WERI-Rb-1 (cell line): Measurements from ENCODE around the gene PCBD2.

Experiments used
- DNase-seq: peaks from one replicate; pipeline ENCODE4 v3.0.0-alpha.2; 2020
- H3K27ac ChIP-seq: fragments of 250-450 bp; sonication (Bioruptor Pico); 2 replicates; pipeline ENCODE4 v1.5.1; 2020; ENCODE audit warnings: mild to moderate bottlenecking, moderate library complexity
- H3K27me3 ChIP-seq: fragments of 250-450 bp; sonication (Bioruptor Pico); 2 replicates; pipeline ENCODE4 v1.5.1; 2021; ENCODE audit warnings: mild to moderate bottlenecking, low read depth, moderate library complexity; ENCODE audit not compliant: insufficient read depth, severe bottlenecking
- H3K36me3 ChIP-seq: fragments of 250-450 bp; sonication (Bioruptor Pico); 2 replicates; pipeline ENCODE4 v1.5.1; 2020; ENCODE audit warnings: mild to moderate bottlenecking, moderate library complexity
- H3K4me3 ChIP-seq: 2 replicates; pipeline ENCODE4 v1.5.1; 2011; ENCODE audit warnings: low read depth, mild to moderate bottlenecking, control low read depth, low read length
- H3K9me3 ChIP-seq: fragments of 250-450 bp; sonication (Bioruptor Pico); 2 replicates; pipeline ENCODE4 v1.5.1; 2021; ENCODE audit warnings: mild to moderate bottlenecking, moderate library complexity; ENCODE audit not compliant: severe bottlenecking
- TF ChIP-seq, protein P1 (sequence below): IDR thresholded peaks from 2 replicates; pipeline ENCODE4 v1.5.1; 2011; ENCODE audit warnings: low read depth, mild to moderate bottlenecking, control low read depth, inconsistent platforms, low read length

Gene PCBD2

DNA sequence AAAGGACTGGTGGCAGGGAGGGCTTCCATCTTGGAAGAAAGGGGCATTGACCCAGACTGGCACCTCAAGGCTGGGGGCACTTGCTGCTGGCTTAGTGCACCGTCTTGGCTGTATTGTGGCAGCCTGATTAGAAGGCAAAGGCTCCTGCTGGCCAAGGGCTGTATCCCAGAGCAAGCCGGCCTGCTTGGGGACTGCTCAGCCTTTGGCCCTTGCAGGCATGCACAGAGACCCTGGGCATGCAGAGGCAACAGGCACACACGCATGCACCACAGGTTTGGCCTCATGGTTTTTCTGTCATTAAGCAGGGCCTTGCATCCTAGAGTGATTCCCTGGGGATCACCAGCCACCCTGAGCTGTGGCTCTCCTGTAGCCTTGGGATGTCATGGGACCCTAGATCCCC, 100.1 kb downstream of the PCBD2 start:
- Histone ChIP-seq H3K4me3 (no peak overlapping the region), H3K9me3 (peaks cover 5% of the 10 kb centered on the region), H3K27me3 (no peaks in the 10 kb centered on the region), H3K27ac (no peak overlapping the region), H3K36me3 (peaks cover 3% of the 10 kb centered on the region; the same call in 1 of the 2 replicates)
- TF ChIP-seq, protein P1, sequence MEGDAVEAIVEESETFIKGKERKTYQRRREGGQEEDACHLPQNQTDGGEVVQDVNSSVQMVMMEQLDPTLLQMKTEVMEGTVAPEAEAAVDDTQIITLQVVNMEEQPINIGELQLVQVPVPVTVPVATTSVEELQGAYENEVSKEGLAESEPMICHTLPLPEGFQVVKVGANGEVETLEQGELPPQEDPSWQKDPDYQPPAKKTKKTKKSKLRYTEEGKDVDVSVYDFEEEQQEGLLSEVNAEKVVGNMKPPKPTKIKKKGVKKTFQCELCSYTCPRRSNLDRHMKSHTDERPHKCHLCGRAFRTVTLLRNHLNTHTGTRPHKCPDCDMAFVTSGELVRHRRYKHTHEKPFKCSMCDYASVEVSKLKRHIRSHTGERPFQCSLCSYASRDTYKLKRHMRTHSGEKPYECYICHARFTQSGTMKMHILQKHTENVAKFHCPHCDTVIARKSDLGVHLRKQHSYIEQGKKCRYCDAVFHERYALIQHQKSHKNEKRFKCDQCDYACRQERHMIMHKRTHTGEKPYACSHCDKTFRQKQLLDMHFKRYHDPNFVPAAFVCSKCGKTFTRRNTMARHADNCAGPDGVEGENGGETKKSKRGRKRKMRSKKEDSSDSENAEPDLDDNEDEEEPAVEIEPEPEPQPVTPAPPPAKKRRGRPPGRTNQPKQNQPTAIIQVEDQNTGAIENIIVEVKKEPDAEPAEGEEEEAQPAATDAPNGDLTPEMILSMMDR = no peak
- DNase-seq = no peak

- H3K27ac ChIP-seq = no peak overlapping the region
- DNase-seq = no peak
- no peaks in the 10 kb centered on the region for H3K27me3 ChIP-seq
- peaks cover 3% of the 10 kb centered on the region; the same call in 1 of the 2 replicates for H3K36me3 ChIP-seq
- TF ChIP-seq, protein P1 = no peak
- H3K4me3 ChIP-seq = no peak overlapping the region
- peaks cover 5% of the 10 kb centered on the region for H3K9me3 ChIP-seq
Measured at GRCh38 chr5:135007305-135007704, 102.4 kb downstream of the PCBD2 start.

DNA sequence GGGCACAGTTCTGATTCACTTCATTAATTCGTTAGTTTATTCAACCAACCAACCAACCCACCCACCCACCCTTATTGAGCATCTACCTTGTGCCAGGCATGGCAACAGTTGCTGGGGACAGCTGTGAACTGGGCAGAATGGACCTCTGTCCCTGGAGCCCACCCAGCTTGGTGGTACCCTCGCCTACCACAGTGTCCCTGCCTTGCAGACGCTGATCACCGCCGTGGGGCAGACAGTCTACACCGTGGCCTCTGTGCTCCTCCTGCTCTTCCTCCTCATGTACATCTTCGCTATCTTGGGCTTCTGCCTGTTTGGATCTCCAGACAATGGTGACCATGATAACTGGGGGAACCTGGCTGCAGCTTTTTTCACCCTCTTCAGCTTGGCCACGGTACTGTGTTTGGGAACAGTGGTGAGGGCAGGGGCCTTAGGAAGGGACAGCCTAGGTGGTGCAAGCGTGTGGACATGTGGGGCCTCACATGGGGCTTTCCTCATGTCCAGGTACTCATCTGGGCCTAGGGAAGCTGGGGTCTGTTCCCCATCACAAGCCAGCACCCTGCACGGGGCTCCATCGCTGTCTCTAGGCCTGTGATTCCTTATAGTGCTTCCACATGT, 102.9 kb downstream of the PCBD2 start:
- Histone ChIP-seq H3K27me3 (no peaks in the 10 kb centered on the region), H3K36me3 (peaks cover 3% of the 10 kb centered on the region; the same call in 1 of the 2 replicates), H3K9me3 (no peaks in the 10 kb centered on the region), H3K27ac (no peak overlapping the region), H3K4me3 (no peak overlapping the region)
- TF ChIP-seq, protein P1 = no peak
- no peak for DNase-seq

DNA sequence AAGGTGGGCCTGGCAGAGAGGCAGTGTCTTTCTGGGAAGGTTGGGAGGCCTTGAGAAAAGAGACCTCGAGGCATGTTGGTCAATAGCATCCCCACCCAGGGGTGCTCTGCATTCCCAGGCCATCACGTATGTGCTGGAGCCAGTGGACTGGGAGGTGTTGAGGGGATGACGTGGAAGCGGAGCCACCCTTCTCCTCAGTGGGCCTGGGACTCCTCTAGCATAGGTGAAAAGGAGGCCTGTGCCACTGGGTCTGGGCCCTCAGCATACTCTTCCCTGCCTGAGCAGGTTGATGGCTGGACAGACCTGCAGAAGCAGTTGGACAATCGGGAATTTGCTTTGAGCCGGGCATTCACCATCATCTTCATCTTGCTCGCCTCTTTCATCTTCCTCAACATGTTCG, 103.6 kb downstream of the PCBD2 start:
- Histone ChIP-seq H3K27ac (no peak overlapping the region), H3K9me3 (no peaks in the 10 kb centered on the region), H3K4me3 (no peak overlapping the region), H3K27me3 (no peaks in the 10 kb centered on the region), H3K36me3 (peaks cover 3% of the 10 kb centered on the region; the same call in 1 of the 2 replicates)
- TF ChIP-seq, protein P1 = no peak
- DNase-seq = no peak

- TF ChIP-seq, protein P1 = no peak
- Histone ChIP-seq H3K4me3 (no peak overlapping the region), H3K36me3 (peaks cover 3% of the 10 kb centered on the region; the same call in 1 of the 2 replicates), H3K27ac (no peak overlapping the region), H3K27me3 (no peaks in the 10 kb centered on the region), H3K9me3 (no peaks in the 10 kb centered on the region)
- peak; percentile 42 for DNase-seq
Measured at GRCh38 chr5:135008981-135009735, 104.2 kb downstream of the PCBD2 start.
